ENCODE measurements around the gene TXNDC11. TPM values are rescaled to one million over a fixed set of nuclear protein-coding genes. Genes with fewer than 3 reads are reported as not detected.

The TXNDC11 gene
- total and polyA plus RNA-seq, 2 experiments from 2014 or later: 6.8 to 12.0 TPM

GRCh38 chr16:11635679-11636171, 106.9 kb downstream of the TXNDC11 start:
- H3K27ac Mint-ChIP-seq: peak overlapping the region; percentile 91
- H3K4me1 ChIP-seq (ENCODE audit: insufficient read depth): peaks cover 6% of the 10 kb centered on the region; the same call in 1 of the 2 replicates
- peaks cover 32% of the 10 kb centered on the region for H3K4me1 Mint-ChIP-seq
- H4K20me1 ChIP-seq (replicated peaks; ENCODE audit: insufficient read depth): no peaks in the 10 kb centered on the region
- H3K4me3 Mint-ChIP-seq: peak overlapping the region; percentile 63
- H3K27ac ChIP-seq (ENCODE audit: low read depth): peak overlapping the region; percentile 70
- TF ChIP-seq EZH2phosphoT487 (IDR thresholded peaks at IDR 0.05; ENCODE audit: unreplicated experiment): no peak
- no peak for TF ChIP-seq NANOG (IDR thresholded peaks at IDR 0.05; ENCODE audit: borderline replicate concordance)
- no peak for TF ChIP-seq STAT1 (IDR thresholded peaks at IDR 0.05; ENCODE audit: unreplicated experiment)
- TF ChIP-seq, protein P1, sequence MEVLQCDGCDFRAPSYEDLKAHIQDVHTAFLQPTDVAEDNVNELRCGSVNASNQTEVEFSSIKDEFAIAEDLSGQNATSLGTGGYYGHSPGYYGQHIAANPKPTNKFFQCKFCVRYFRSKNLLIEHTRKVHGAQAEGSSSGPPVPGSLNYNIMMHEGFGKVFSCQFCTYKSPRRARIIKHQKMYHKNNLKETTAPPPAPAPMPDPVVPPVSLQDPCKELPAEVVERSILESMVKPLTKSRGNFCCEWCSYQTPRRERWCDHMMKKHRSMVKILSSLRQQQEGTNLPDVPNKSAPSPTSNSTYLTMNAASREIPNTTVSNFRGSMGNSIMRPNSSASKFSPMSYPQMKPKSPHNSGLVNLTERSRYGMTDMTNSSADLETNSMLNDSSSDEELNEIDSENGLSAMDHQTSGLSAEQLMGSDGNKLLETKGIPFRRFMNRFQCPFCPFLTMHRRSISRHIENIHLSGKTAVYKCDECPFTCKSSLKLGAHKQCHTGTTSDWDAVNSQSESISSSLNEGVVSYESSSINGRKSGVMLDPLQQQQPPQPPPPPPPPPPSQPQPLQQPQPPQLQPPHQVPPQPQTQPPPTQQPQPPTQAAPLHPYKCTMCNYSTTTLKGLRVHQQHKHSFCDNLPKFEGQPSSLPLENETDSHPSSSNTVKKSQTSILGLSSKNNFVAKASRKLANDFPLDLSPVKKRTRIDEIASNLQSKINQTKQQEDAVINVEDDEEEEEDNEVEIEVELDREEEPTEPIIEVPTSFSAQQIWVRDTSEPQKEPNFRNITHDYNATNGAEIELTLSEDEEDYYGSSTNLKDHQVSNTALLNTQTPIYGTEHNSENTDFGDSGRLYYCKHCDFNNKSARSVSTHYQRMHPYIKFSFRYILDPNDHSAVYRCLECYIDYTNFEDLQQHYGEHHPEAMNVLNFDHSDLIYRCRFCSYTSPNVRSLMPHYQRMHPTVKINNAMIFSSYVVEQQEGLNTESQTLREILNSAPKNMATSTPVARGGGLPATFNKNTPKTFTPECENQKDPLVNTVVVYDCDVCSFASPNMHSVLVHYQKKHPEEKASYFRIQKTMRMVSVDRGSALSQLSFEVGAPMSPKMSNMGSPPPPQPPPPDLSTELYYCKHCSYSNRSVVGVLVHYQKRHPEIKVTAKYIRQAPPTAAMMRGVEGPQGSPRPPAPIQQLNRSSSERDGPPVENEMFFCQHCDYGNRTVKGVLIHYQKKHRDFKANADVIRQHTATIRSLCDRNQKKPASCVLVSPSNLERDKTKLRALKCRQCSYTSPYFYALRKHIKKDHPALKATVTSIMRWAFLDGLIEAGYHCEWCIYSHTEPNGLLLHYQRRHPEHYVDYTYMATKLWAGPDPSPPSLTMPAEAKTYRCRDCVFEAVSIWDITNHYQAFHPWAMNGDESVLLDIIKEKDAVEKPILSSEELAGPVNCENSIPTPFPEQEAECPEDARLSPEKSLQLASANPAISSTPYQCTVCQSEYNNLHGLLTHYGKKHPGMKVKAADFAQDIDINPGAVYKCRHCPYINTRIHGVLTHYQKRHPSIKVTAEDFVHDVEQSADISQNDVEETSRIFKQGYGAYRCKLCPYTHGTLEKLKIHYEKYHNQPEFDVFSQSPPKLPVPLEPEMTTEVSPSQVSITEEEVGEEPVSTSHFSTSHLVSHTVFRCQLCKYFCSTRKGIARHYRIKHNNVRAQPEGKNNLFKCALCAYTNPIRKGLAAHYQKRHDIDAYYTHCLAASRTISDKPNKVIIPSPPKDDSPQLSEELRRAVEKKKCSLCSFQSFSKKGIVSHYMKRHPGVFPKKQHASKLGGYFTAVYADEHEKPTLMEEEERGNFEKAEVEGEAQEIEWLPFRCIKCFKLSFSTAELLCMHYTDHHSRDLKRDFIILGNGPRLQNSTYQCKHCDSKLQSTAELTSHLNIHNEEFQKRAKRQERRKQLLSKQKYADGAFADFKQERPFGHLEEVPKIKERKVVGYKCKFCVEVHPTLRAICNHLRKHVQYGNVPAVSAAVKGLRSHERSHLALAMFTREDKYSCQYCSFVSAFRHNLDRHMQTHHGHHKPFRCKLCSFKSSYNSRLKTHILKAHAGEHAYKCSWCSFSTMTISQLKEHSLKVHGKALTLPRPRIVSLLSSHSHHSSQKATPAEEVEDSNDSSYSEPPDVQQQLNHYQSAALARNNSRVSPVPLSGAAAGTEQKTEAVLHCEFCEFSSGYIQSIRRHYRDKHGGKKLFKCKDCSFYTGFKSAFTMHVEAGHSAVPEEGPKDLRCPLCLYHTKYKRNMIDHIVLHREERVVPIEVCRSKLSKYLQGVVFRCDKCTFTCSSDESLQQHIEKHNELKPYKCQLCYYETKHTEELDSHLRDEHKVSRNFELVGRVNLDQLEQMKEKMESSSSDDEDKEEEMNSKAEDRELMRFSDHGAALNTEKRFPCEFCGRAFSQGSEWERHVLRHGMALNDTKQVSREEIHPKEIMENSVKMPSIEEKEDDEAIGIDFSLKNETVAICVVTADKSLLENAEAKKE (CRISPR knock-in tag; IDR thresholded peaks at IDR 0.05): no peak
- TF ChIP-seq, protein P2, sequence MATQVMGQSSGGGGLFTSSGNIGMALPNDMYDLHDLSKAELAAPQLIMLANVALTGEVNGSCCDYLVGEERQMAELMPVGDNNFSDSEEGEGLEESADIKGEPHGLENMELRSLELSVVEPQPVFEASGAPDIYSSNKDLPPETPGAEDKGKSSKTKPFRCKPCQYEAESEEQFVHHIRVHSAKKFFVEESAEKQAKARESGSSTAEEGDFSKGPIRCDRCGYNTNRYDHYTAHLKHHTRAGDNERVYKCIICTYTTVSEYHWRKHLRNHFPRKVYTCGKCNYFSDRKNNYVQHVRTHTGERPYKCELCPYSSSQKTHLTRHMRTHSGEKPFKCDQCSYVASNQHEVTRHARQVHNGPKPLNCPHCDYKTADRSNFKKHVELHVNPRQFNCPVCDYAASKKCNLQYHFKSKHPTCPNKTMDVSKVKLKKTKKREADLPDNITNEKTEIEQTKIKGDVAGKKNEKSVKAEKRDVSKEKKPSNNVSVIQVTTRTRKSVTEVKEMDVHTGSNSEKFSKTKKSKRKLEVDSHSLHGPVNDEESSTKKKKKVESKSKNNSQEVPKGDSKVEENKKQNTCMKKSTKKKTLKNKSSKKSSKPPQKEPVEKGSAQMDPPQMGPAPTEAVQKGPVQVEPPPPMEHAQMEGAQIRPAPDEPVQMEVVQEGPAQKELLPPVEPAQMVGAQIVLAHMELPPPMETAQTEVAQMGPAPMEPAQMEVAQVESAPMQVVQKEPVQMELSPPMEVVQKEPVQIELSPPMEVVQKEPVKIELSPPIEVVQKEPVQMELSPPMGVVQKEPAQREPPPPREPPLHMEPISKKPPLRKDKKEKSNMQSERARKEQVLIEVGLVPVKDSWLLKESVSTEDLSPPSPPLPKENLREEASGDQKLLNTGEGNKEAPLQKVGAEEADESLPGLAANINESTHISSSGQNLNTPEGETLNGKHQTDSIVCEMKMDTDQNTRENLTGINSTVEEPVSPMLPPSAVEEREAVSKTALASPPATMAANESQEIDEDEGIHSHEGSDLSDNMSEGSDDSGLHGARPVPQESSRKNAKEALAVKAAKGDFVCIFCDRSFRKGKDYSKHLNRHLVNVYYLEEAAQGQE (IDR thresholded peaks at IDR 0.05; ENCODE audit: unreplicated experiment): no peak
- TF ChIP-seq ZNF114 (CRISPR knock-in tag; IDR thresholded peaks at IDR 0.05): no peak
- 0 out of 2 replicates have a peak overlapping the region, but pooled peaks have one; percentile 18 for H3K4me3 ChIP-seq
- no peaks in the 10 kb centered on the region; the same call in 2 of the 3 replicates for H3K9me3 Mint-ChIP-seq
- H3F3A ChIP-seq (replicated peaks; ENCODE audit: low read depth): peaks cover 14% of the 10 kb centered on the region; the same call in 1 of the 2 replicates
- no peaks in the 10 kb centered on the region for H3K36me3 ChIP-seq (ENCODE audit: insufficient read depth)
- DNase-seq (ENCODE audit: low spot score) (no peak), ATAC-seq (peak; percentile 46)
- H3K36me3 Mint-ChIP-seq (ENCODE audit: low read depth): no peaks in the 10 kb centered on the region
- peaks cover 12% of the 10 kb centered on the region for H3K27me3 Mint-ChIP-seq (ENCODE audit: insufficient read depth, low read depth, poor library complexity)
- peak overlapping the region; percentile 50 for H3K4me2 ChIP-seq
- H3K27me3 ChIP-seq (ENCODE audit: insufficient read depth): no peaks in the 10 kb centered on the region
- H3K79me2 ChIP-seq (replicated peaks; ENCODE audit: insufficient read depth): no peaks in the 10 kb centered on the region
- no peaks in the 10 kb centered on the region for H3K9me2 ChIP-seq (ENCODE audit: insufficient read depth)
- 0 out of 2 replicates have a peak overlapping the region, but pooled peaks have one; percentile 63 for H2AFZ ChIP-seq
